ENCODE data around the gene C1orf21.
"Not testable (repeated sequence)": the region's sequence is repeated elsewhere in the genome, so short reads cannot be mapped to it uniquely, and the experiment has no call there.

The C1orf21 gene

DNA sequence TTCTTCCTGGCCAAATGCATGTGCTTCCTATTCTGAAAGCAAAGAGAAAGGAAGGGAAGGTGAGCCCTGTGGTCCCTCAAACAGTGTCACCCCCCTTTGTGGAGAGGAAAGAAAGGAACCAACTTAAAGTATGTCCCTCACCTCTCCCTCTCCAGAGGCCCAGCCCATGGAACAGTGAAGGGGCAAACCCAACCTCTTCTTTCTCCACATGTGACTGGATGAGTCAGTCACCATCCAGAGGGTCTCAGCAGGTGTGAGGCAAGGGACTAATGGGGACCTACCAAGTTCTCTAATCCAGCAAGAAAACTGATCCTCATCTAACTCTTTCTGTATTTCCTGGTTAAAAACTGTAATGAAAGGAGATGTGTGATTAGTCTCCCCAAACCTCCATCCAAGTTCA is 222.2 kb downstream of the C1orf21 start:
- DNase-seq = no peak

DNA sequence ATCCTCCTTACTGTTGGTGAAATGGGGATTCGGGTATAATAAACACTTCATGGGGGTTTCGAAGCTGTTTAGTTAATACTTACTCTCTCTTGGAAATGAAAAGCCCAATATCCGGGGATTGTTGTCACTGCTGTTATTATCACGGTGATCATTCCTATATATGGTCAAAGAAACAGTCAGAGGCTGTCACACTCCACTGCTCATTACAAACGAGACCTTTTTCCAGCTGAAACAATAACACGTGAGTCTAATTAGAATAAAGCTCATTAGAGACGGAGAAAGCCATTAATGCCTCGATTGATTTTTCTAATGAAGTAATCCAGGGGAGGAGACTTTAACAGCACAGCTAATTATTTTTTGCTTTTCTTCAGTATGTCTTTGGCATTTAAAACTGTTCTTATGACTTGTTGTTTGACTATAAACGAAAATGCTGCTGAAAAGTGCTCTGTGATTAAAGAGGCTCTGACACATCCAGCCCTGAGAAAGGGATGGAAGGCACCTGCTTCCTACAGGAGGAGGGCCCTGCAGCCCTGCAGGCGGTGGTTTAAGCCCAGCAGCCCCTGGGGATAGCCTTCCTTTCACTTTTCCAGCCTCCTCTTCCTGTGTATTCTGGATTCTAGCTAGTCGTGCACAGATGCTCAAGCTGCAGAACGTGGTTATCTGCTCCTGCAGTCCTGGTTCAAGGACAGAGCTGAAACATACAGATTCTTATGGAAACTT is 224.2 kb downstream of the C1orf21 start:
- no peak for DNase-seq

DNA sequence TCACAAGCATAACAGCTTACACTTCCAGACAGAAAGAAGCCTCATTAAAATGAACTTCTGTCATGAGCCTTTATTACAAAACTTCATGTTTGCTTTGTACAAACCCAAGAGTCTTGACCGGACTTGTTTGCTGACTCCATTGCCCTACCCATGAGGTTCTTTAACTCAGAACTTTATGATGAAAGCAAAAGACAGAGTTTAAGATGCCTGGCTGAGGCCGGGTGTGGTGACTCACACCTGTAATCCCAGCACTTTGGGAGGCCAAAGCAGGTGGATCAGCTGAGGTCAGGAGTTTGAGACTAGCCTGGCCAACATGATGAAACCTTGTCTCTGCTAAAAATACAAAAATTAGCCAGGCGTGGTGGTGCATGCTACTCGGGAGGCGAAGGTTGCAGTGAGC is 225.4 kb downstream of the C1orf21 start:
- DNase-seq = not testable (repeated sequence)

DNA sequence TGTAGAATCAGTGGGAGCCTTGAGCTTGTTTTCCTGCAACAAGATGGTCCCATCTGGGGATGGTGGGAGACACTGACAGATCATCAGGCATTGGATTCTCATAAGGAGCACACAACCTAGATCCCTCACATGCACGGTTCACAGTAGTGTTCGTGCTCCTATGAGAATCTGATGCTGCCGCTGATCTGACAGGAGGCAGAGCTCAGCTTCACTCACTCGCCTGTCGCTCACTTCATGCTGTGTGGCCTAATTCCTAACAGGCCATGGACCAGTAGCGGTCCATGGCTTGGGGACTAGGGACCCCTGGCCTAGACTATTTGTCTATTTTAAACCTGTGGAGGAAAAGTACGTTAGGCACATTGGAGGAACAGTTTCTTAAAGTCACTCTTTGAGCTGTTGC is 227.8 kb downstream of the C1orf21 start:
- DNase-seq = no peak

DNA sequence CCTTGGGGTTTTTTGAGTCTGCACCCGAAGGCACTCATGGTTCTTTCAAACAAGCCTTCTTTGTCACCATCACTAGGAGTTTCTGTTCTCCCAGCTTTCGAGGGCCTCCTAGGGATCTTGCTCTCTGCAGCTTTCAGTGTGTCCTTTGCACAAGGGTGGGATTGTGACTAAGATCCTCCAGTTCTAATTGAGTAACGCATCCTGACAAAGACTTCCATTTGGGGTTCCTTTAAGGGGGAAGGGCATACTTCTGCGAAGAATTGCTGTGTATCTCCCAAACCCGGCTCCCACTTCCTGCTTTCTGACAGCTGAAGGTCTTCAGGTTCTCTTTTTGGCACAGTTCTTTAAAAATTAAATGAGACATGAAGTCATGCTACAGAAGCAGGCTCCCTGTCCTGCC is 228.5 kb downstream of the C1orf21 start:
- DNase-seq = peak; percentile 66 to 86

DNA sequence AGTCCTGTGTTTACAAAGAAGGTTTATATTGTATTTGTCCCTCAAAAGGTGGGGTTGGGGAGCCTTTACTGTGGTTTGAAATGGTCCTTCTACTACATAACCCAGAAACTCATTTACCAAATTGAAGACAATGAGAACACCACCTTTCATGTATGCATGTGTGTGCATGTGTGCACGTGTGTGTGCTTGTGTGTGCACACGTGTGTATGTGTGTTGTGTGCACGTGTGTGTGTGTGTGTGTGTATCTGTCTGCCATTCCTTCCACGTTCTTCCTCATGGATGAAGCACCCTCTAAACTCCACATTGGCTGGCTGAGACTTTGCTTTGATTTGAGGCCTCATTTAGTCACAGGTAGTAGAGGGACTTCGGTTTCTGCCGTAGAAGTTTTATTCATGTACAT is 229.7 kb downstream of the C1orf21 start:
- no peak for DNase-seq

DNA sequence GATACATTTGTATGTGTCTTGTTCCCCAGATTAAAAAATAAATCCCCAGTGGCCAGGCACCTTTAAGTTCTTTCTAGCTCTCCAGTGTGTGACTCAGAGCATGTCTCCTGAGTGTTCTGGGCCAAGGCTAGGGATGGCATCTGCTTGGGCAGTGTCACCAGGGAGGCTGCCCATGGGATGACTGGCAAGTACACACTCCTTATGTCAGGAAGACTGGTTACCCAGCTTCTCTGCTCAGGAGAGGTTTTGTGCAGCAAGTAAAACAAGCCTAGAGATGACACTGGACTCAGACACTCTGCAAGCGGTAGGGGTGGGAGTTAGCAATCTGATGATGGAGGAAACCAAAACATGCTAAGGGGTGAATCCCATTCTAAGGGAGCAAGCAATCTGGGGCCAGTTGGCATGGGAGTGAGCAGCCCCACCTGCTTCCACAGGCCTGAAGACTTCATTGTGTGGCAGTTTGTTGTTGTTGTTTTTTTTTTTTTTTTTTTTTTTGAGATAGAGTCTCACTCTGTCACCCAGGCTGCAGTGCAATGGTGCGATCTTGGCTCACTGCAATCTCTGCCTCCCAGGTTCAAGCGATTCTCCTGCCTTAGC is 230.7 kb downstream of the C1orf21 start:
- DNase-seq = no peak

DNA sequence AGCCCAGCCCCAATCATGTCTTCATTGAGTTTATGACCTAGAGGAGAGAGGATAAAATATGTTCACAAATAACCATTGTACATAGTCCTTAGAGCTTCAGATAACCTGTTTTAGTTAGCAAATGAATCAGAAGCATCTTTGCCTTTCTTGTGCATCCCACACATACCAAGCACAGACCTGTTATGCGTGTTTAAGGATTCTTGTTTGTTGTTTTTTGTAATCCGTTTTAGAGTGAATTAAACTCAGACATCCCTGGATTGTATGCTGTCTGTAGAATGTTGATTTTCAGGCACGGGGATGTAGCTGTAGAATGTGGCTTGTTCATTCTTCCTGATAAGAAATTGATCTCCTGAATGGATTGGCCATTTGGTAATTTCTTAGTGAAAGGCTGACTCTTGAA is 232.0 kb downstream of the C1orf21 start:
- DNase-seq = no peak

DNA sequence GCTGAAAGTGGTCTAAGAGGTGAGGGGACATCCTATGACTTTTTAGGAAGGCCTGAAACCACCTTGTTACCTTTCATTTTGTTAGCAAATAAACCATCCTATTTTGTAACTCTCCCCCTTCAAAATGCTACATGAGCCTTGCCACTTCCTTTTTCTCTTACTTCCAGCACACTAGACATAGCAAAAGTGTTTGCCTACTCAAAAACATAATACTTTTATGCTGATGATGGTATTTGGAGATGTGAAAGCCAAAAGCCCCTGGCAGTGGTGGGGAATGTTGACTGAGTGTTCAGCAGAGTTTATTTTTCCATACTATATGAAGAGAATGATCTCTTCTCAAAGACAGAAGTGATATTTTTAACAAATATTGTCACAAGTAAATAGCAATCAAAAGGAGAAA is 233.6 kb downstream of the C1orf21 start:
- no peak for DNase-seq

DNA sequence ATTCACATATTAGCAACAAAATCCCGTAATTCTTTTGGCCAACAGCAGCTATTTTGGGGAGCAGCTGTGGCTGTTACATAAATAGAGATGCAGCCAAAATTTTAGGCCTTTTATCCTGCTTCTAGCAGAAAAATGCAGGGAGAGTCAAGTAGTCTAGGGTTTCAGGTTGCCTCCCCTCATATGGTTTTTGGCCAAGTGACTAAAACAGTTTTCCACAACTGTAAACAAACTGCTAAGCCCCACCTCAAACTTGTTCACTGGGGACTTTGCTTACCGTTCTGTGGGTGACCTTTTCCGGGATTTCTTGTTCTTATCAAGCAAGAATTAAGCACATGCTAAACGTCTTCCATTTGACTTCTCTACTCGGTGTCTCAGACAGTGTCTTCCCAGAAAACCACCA is 234.4 kb downstream of the C1orf21 start:
- DNase-seq = no peak

DNA sequence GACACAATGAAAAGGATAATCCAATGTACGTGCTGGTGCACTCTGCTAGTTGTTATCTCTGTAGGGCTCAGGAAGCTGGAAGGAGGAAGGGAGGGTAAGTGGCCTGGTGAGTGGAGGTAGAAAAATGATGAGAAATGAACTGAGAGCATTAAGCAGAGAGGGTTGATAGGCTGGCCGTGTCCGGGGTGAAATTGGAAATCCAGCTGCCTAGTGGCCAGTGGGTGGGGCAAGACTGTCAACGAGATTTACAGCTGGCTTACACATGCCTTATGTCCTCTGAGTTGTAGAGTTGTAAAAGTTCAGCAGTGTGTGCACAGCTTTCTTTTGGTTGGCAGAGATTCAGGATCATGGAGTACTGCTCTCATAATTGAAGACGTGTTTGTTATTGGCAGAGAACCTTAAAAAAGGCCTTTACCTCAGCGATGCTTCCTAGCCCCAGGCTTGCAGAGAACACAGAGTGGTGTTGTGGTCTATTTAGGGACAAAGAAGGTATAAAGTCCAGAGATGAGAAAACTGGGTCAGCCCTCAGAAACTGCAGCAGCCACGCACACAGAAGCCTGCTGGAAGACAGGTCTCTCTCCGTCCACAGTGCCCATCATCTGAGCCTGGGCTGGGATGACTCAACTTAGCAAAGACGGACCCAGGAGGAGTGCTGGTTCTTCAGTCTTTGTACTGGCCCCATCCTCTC is 235.5 kb downstream of the C1orf21 start:
- no peak for DNase-seq

DNA sequence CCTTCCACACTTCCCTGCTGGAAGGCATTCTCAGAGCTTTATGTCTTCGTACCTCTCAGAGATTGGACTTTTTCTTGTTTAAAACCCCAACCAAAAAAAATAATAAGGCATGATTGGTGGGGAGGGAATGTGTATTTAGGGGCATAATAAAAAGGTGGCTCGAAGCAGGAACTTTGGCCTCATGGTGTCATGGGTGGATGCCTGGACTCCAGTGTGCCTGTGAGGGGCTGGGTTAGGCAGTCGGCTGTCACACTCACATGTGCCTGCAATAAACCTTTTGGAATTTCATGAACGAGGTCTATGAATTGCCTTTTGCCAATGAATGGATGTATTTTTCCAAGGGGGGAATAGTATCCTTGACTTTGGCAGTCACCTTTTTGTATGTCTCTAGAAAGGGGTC is 236.6 kb downstream of the C1orf21 start:
- no peak for DNase-seq

DNA sequence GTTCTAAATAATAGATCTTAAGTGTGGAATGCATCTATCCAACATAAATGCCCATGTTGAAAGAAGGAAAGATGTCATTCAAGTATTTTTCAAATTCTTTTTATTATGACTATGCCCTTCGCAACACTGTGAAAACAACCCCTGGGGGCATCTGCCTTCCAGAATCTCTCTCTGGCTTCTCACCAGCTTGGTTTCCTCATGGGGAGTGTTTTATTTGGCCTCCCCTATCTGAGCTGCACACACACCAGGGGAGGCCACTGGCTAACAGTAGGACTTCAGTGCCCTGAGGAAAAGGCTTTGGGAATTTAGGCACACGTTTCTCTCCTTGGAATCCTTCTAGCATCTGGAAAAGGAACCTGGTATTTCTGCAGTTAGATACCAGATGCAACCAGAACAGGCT is 237.2 kb downstream of the C1orf21 start:
- DNase-seq = no peak

DNA sequence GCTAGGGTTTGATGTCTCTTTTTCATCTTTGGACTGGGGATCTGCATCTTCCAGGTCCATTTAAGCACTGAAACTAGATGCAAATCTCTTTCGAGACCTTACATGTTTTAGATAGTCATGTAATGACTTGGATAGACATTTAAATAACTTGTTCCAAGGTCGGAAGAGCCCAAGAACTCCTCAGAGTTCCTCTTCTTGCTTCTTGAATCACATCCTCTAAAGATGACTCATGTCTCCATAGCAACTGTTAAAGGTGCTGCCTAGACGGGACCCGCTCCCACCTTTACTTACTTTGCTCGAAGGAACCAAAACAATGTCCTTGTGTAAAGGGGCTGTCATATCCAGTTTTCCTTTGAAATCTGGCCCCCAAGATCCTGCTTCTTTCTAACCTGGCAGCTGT is 237.8 kb downstream of the C1orf21 start:
- DNase-seq = peak in 1 of 2 donors; percentile 43

DNA sequence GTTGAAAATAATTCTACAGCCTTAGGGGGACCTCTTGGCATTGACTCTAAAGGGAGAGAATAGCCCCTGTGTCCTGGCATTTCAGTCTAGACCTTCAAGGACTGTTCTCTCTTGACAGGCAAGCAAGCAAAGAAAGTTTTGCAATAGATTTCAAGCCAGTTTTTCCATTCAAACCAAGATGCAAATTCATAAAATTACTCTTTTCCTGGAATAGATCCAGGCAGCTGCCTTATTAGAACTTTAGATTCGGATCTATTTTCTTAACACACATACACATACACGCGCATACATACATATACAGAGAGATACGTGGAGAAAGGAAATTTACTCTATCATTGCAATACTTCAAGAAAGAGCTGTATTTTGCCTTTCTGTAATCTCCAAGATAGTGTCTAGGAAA is 238.4 kb downstream of the C1orf21 start:
- DNase-seq = no peak

DNA sequence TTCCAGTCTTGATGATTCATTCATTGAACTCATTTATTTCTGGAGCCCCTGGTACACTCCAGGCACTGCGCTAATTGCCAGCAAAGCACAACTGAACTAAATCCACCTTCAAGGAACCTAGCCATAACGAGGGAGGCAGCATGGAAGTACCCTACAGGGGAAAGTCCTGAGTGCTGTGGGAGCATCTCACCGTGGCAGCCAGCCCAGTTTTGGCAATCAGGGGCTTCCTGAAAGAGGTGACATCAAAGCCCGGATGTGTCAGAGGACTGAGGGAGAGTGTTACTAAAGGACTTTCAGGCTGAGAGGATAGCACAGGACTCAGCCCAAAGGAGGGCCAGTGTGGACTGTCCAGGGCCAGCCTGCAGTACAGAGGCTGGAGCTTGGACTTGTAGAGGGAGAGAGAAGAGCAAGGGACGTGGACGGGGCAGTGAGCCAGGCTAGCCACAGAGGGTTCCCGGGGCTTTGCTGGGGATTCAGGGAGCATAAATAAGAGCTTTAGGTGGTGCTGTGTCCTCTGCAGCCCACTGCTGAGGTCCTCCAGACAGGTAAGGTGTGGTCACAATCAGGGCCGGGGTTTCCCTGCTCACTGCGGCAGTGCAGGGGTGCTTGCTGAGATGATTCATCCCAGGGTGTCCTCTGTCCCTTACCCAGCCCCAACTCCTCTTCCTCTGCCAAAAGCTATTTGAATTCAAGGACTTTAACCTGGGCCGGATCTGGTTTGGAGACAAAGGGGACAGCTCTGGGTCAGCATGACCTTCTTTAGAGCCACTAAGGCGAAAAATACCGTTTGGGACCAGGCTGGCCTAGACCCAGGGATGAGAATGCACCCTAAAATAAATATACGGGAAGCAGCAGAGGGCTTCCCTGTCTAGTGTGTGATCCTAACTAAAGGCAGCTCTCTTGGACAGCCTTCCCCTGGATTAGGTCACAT is 239.5 kb downstream of the C1orf21 start:
- peak; percentile 10 to 78 for DNase-seq

DNA sequence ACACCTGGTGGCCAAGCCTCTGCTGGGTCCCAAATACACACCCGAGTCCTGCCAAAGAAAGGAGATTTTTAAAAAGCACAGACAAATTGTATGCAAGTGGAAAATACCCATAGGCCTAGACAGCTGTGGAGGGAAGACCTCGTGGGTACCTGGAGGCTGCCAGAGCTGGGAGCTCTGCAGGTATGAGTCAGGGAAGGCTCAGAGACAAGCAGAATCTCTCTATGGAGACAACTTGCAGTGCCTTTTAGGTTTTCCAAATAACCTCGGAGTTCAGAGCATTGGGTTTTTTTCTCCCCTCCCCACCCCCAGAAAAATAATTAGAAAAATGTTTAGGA is 240.1 kb downstream of the C1orf21 start:
- DNase-seq = no peak

DNA sequence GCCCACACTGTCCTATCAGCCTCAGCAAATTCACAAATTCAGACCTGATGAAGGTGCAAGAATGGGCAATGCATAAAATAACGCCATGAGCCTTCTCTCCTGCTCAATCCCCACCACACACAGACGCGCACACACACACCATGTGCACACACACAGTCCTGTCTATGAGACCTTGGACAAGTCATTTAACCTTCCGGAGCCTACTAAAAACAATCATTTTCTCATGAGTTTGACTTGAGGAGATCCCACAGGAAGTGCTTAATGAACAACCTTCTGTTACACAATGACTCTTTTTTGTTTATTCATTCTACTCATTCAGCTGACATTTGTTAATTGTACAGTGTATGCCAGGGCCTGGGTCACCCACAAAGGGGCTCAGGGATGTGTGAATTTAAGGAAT is 242.4 kb downstream of the C1orf21 start:
- peak; percentile 12 to 35 for DNase-seq

DNA sequence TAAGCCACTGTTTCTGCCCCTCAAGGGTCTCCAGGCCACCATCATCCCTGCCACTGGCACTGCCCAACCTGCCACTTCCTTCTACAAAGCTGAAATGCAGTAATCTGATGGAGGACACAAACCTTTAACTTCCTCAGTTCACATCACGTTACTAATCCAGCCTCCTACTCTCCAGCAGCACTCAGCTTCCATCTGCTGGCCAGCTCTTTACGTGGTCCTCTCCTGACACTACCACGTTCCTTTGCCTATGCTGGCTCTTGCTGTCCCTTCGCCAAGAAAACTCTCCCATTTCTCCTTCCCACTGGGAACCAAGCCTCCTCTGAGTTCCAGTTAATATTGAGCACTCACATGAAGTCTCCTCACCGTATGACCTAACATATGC is 243.8 kb downstream of the C1orf21 start:
- peak in 1 of 2 donors; percentile 40 for DNase-seq

DNA sequence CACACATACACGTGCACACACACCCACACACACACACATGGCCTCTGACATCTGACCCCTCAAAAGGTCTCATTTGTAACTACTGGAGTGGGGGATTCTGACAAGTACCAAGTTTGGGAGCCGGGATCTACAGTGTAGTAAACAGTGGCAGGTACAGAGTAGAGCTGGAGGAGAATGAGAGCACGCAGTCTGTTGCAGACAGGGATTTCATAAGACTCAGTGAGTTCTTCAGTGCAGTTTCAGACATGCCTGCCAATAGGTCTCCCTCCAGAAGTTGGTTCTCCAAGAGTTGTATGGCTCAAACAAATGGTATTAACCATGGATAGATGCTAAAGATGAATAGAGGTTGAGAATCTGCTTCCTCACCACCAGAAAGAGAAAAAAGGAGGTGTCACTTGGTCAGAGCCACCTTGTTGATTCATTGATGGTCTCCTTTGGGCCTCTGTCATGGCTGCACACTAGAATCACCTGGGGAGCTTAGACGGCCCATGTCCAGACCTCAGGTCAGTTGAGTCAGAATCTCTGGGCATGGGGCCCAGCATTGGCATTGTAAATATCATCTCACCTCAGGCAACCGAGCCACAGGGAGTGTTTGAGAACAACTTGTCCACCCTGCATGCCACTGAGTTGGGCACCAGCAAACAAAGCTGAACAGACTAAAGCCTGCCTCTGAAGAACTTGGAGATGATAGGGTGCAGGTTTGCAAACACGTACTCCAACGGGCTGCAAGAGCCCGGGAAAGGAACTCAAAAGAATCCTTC is 245.8 kb downstream of the C1orf21 start:
- no peak for DNase-seq

DNA sequence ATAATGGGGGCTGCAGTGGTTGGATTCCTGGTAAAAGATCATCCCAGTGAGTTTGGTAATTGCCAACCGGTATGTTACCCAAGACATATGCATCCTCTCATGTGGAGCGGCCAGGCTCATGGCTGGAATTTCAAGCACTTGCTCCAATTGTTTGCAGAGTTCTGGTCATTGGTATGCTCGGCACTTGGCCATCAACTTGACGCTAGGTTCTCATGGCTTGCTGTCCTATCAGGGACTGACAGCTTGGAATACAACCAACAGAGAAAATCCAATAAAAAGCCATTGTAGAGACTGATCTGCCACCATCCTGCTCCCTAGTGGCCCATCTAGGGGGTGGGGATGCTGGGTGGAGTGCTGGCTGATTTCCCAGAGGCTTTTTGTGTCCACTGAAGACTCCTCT is 247.0 kb downstream of the C1orf21 start:
- no peak for DNase-seq

DNA sequence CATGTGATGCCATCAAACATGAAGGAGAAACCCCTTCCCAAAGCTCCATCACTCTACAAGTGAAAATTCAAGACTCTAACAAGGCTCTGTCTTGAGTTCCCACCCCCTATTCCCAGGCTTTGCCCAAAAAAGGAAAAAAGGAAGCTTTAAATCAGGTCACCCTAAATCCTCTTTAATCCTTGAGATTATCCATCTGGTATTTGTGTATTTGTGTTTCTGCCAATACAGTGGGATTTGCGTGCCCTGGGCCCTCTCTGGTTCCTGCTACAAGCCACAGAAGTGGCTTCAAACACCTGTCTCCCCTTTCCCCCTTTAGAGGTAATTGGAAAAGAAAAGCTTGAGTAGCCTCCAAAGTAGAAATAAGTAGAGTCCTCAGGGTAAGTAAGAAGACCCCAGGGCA is 247.5 kb downstream of the C1orf21 start:
- no peak for DNase-seq

Measured in inflammatory macrophage treated with lipopolysaccharide for 1 hour (primary cell).